BE2C (cell line): ENCODE data around the gene TAF6L.

Experiments used
- DNase-seq: peaks from one replicate; pipeline ENCODE4 v3.0.0-alpha.2; 2020
- H3K27me3 ChIP-seq: fragments of 250-450 bp; sonication (Bioruptor Pico); 2 replicates; pipeline ENCODE4 v1.5.1; 2020; ENCODE audit warnings: mild to moderate bottlenecking
- H3K36me3 ChIP-seq: fragments of 250-450 bp; sonication (Bioruptor Pico); 2 replicates; pipeline ENCODE4 v1.5.1; 2020; ENCODE audit warnings: mild to moderate bottlenecking
- H3K4me1 ChIP-seq: fragments of 250-450 bp; sonication (Bioruptor Pico); 2 replicates; pipeline ENCODE4 v1.5.1; 2020
- H3K4me3 ChIP-seq: 2 replicates; pipeline ENCODE4 v1.5.1; 2011; ENCODE audit warnings: low read depth, low read length
- H3K9me3 ChIP-seq: fragments of 250-450 bp; sonication (Bioruptor Pico); 2 replicates; pipeline ENCODE4 v1.5.1; 2020
- TF ChIP-seq, protein P1 (sequence below): IDR thresholded peaks from 2 replicates; pipeline ENCODE4 v1.5.1; 2012; ENCODE audit warnings: mild to moderate bottlenecking, low read depth, low read length

Gene TAF6L

DNA sequence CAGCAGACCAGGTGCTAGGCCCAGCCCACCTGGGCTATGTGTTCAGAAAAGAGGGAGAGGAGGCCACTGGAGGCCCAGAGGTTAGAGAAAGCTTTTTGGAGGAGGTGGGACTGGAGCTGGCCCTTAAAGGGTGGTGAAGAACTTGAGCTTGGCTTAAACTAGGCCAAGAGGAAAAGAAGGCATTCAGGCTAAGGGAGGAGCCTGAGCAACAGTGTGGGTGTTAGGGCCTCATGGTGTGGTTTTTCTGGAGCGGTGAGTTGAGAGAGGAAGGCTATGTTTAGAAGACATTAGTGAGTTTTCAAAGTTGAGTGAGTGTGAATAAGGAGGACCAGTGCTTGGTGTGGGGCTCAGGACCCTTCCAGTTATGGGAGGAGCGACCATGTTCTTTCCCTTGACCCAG, 6.2 kb downstream of the TAF6L start:
- H3K4me1 ChIP-seq: no peaks in the 10 kb centered on the region
- TF ChIP-seq, protein P1, sequence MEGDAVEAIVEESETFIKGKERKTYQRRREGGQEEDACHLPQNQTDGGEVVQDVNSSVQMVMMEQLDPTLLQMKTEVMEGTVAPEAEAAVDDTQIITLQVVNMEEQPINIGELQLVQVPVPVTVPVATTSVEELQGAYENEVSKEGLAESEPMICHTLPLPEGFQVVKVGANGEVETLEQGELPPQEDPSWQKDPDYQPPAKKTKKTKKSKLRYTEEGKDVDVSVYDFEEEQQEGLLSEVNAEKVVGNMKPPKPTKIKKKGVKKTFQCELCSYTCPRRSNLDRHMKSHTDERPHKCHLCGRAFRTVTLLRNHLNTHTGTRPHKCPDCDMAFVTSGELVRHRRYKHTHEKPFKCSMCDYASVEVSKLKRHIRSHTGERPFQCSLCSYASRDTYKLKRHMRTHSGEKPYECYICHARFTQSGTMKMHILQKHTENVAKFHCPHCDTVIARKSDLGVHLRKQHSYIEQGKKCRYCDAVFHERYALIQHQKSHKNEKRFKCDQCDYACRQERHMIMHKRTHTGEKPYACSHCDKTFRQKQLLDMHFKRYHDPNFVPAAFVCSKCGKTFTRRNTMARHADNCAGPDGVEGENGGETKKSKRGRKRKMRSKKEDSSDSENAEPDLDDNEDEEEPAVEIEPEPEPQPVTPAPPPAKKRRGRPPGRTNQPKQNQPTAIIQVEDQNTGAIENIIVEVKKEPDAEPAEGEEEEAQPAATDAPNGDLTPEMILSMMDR: no peak
- 0 out of 2 replicates have a peak, but pooled peaks cover 3% of the 10 kb centered on the region for H3K36me3 ChIP-seq
- no peak for DNase-seq
- H3K27me3 ChIP-seq: no peaks in the 10 kb centered on the region
- H3K4me3 ChIP-seq: no peak overlapping the region
- H3K9me3 ChIP-seq: no peaks in the 10 kb centered on the region

DNA sequence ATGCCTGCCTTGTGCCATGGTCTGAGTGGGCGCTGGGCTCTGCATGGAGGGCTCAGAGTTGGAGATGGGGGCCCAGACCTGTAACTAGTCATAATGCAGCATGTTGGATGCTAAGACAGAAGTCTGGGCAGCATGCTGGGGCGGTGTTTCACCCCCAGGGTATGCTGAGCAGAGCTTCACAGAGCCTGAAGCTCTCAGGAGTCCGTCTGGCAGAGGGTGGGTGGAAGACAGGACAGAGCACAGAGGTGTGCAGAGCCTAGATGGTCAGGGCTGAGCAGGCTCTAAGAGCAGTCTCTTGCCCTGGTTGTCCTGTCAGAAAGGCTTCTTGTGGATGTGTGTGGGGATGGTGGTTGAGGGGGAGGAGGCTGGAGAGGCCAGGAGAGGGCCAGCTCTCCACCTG, 7.2 kb downstream of the TAF6L start:
- Histone ChIP-seq H3K4me3 (no peak overlapping the region), H3K9me3 (no peaks in the 10 kb centered on the region), H3K36me3 (0 out of 2 replicates have a peak, but pooled peaks cover 3% of the 10 kb centered on the region), H3K4me1 (no peaks in the 10 kb centered on the region), H3K27me3 (no peaks in the 10 kb centered on the region)
- TF ChIP-seq, protein P1: no peak
- no peak for DNase-seq

DNA sequence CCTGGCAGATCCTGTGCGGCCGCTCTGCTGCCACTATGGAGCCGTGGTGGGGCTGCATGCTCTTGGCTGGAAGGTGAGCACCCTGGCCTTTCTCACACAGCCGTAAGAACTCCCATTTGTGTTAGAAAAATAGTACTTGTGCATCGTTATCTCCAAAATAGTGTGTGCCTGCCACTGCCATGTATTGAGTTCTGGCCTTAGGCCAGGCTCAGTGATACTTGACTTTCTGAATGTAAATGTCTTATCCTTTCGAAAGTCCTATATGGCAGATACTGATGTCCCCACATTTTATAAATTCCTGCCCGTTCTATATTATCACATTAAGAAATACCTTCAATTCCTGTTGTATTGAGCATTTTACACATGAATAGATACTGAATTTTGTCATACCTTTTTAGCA, 11.6 kb downstream of the TAF6L start:
- TF ChIP-seq, protein P1: no peak
- no peak for DNase-seq
- peaks cover 7% of the 10 kb centered on the region; the same call in 1 of the 2 replicates for H3K36me3 ChIP-seq

DNA sequence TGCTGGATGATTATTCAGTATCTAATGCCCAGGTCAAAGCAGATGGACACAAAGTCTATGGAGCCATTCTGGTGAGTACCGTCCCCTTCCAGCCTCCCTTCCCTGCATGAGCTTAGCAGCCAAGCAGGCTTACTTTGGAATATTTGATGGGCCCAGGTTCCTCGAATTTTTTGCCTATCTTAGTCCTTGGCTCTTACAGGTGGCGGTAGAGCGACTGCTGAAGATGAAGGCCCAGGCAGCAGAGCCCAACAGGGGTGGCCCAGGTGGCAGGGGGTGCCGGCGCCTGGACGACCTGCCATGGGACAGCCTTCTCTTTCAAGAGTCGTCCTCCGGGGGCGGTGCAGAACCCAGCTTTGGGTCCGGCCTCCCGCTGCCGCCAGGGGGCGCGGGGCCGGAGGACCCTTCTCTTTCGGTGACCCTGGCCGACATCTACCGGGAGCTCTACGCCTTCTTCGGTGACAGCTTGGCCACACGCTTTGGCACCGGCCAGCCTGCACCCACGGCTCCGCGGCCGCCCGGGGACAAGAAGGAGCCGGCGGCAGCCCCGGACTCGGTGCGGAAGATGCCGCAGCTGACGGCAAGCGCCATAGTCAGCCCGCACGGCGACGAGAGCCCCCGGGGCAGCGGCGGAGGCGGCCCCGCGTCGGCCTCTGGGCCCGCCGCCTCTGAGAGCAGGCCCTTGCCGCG, 15.3 kb downstream of the TAF6L start:
- H3K36me3 ChIP-seq: peaks cover 4% of the 10 kb centered on the region; the same call in 1 of the 2 replicates
- no peaks in the 10 kb centered on the region for H3K4me1 ChIP-seq
- peak overlapping the region; percentile 81 for H3K4me3 ChIP-seq
- H3K27me3 ChIP-seq: no peaks in the 10 kb centered on the region
- TF ChIP-seq, protein P1: peak; percentile 80
- no peaks in the 10 kb centered on the region for H3K9me3 ChIP-seq
- peak; percentile 80 for DNase-seq

More for the DNA sequence above, 11.6 kb downstream of the TAF6L start:
- Histone ChIP-seq H3K4me3 (no peak overlapping the region), H3K9me3 (no peaks in the 10 kb centered on the region), H3K27me3 (no peaks in the 10 kb centered on the region), H3K4me1 (no peaks in the 10 kb centered on the region)

DNA sequence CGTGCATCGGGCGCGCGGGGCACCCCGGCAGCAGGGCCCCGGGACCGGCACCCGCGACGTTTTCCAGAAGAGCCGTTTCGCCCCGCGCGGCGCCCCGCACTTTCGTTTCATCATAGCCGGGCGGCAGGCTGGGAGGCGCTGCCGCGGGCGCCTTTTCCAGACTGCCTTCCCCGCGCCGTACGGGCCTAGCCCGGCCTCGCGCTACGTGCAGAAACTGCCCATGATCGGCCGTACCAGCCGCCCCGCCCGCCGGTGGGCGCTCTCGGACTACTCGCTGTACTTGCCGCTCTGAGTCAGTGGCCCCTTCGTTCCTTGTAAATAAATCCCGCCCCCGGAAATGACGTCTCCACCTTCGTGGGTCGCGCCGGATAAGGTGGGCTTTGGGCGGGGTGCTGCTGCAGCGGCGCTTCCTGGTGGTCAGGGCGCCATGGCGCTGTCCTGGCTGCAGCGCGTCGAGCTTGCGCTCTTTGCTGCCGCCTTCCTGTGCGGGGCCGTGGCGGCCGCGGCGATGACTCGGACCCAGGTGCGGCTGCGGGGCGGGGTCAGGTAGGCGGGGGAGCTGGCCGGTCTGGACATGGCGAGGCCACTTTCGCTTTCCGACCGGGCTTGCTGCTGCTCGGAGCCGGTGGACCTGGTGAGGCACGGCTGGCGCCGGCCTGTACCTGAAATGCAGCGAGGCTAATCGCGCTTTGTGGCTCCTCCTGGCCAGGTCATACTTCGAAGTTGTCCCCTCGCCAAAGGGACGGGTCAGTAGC, 16.0 kb downstream of the TAF6L start, which contains the start of gene TMEM179B:
TSS of gene TMEM179B (plus strand) at position 398 of the 755 bp plus-strand sequence. CDS start at position 428, 30 bp downstream.
- Histone ChIP-seq H3K36me3 (peaks cover 4% of the 10 kb centered on the region; the same call in 1 of the 2 replicates), H3K4me3 (peak within 1 kb of the TSS; percentile 81), H3K9me3 (no peaks in the 10 kb centered on the region), H3K27me3 (no peaks in the 10 kb centered on the region), H3K4me1 (no peaks in the 10 kb centered on the region)
- TF ChIP-seq, protein P1: peak; percentile 57
- peak; percentile 95 for DNase-seq
